Large intestine (tissue), 3 donors: ENCODE data around the gene VPS13D. TPM values are rescaled to one million over a fixed set of nuclear protein-coding genes. Genes with fewer than 3 reads are reported as not detected.
"Not testable (repeated sequence)": the region's sequence is repeated elsewhere in the genome, so short reads cannot be mapped to it uniquely, and the experiment has no call there.

Source experiments
- DNase-seq, 2 donors: peaks; one replicate each; pipeline versions ENCODE4 v3.0.0 to v3.0.0-alpha.2; 2013
- H3K27ac ChIP-seq: one replicate; pipeline ENCODE4 v1.5.1; 2013; ENCODE audit warnings: low read length
- H3K27me3 ChIP-seq: 2 replicates; pipeline ENCODE4 v1.6.1; 2013; ENCODE audit warnings: low read length; ENCODE audit not compliant: control insufficient read depth, insufficient read depth
- H3K36me3 ChIP-seq: 2 replicates; pipeline ENCODE4 v1.6.1; 2013; ENCODE audit warnings: low read length; ENCODE audit not compliant: control insufficient read depth, insufficient read depth
- H3K4me1 ChIP-seq: one replicate; pipeline ENCODE4 v1.6.1; 2013; ENCODE audit warnings: low read length; ENCODE audit not compliant: control insufficient read depth, insufficient read depth
- H3K4me3 ChIP-seq: one replicate; pipeline ENCODE4 v1.5.1; 2013; ENCODE audit warnings: low read length
- H3K9me3 ChIP-seq: one replicate; pipeline ENCODE4 v1.6.1; 2013; ENCODE audit warnings: mild to moderate bottlenecking, low read depth, low read length, moderate library complexity; ENCODE audit not compliant: control insufficient read depth
- WGBS: methylation state at CpG from one replicate; pipeline ENCODE4 v1.1.5; 2013; ENCODE audit warnings: low lambda C conversion rate; ENCODE audit not compliant: insufficient coverage; 5-methylcytosine and 5-hydroxymethylcytosine counted together
- polyA plus RNA-seq: library from polyadenylated mRNA; unstranded; fragments of 120-200 nt; gene quantifications from one replicate; pipeline ENCODE4 v1.2.1, GENCODE V29; 2013

VPS13D gene
- polyA plus RNA-seq, 1 donor: 20.7 TPM

GRCh38 chr1:12456081-12456480 lies 226.3 kb downstream of the VPS13D start:
- Histone ChIP-seq H3K36me3 (peaks cover 18% of the 10 kb centered on the region), H3K4me1 (peaks cover 33% of the 10 kb centered on the region)
- not testable (repeated sequence) for H3K27ac ChIP-seq, DNase-seq, H3K9me3 ChIP-seq, H3K4me3 ChIP-seq, H3K27me3 ChIP-seq
- no CpG with 5 or more reads among the region's 7 CpGs for WGBS

- H3K27ac ChIP-seq: no peak overlapping the region
- DNase-seq: no peak
- peaks cover 29% of the 10 kb centered on the region for H3K4me1 ChIP-seq
- H3K27me3 ChIP-seq: no peaks in the 10 kb centered on the region
- no peaks in the 10 kb centered on the region for H3K9me3 ChIP-seq
- WGBS: 100% methylated on average over 1 of the region's 1 CpG
- H3K36me3 ChIP-seq: peaks cover 18% of the 10 kb centered on the region
- H3K4me3 ChIP-seq: no peak overlapping the region
Observed at GRCh38 chr1:12456979-12457378, 227.1 kb downstream of the VPS13D start.

DNA sequence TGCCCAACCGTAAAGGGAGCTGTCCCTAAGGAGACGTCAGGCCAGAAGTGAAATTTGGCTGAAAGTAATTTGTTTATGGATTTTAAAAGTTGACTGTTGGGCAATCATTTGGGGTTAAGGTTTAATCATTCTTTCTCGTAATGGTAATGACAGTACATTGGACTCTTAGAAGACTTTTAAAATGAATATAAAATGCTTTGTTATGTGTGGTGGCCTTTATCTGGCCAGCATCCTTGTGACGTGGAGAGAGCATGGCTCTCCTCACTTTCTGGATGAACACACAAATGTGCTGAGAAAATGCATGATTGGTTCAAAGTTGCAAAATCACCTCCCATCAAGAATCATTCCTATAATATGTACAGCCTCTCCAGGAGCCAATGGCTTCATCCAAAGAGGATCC lies 227.9 kb downstream of the VPS13D start:
- Histone ChIP-seq H3K27me3 (no peaks in the 10 kb centered on the region), H3K36me3 (peaks cover 18% of the 10 kb centered on the region), H3K4me3 (no peak overlapping the region), H3K4me1 (peaks cover 25% of the 10 kb centered on the region), H3K27ac (no peak overlapping the region), H3K9me3 (no peaks in the 10 kb centered on the region)
- no peak for DNase-seq
- 40% methylated on average over 1 of the region's 4 CpGs for WGBS

GRCh38 chr1:12458571-12458970 lies 228.7 kb downstream of the VPS13D start:
- Histone ChIP-seq H3K27ac (no peak overlapping the region), H3K36me3 (peaks cover 21% of the 10 kb centered on the region), H3K27me3 (no peaks in the 10 kb centered on the region), H3K4me1 (peaks cover 18% of the 10 kb centered on the region), H3K4me3 (no peak overlapping the region), H3K9me3 (no peaks in the 10 kb centered on the region)
- no CpG with 5 or more reads among the region's 1 CpG for WGBS
- DNase-seq: no peak

DNA sequence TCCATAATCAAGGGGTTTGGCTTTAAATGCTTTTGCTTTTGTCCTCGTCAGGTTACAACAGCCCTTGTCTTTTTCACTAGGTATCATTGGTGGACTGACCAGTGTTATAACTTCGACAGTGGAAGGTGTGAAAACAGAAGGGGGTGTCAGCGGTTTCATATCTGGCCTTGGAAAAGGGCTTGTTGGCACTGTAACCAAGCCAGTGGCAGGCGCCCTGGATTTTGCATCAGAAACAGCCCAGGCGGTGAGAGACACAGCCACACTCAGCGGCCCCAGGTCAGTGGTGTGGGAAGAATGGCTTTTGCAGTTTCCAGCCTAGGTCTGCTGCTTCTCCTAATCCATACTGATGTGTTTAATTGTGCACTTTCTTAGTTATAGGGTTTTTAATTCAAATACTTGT lies 230.3 kb downstream of the VPS13D start:
- Histone ChIP-seq H3K4me3 (no peak overlapping the region), H3K27ac (no peak overlapping the region), H3K27me3 (no peaks in the 10 kb centered on the region), H3K4me1 (peaks cover 11% of the 10 kb centered on the region), H3K36me3 (peaks cover 21% of the 10 kb centered on the region), H3K9me3 (no peaks in the 10 kb centered on the region)
- DNase-seq: no peak
- WGBS: no CpG with 5 or more reads among the region's 6 CpGs

DNA sequence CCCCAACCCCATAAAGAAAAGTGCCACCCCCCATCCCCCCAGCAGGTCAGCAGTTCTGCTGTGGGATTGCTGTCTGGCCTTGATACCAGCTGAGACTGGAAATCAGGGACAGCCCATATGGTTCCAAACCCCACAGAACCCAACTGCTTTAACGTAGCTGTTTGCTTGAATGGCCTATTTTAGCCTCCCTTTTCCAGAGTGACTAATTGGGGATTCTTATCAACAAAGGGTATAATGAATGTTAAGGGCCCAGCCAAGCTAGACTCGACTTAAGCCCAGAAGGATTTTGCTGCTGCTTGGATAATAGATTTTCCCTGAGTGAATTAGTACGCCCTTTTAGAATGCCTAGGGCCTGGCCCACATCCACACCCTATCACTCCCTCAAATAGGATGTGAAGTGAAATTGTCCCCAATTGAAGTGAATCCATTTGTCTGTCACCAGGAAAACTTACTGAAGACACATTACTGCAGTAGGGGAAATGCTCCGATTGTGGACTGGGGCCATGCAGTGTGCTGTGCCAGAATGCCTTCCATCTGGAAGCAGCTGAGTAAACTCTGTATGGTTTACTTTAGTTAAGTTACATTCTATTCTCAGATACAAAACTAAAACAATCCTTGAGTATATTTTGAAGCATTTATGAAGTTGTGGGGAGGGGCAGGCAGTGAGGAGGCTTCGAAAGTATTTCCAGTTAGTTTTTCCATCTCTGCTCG lies 231.2 kb downstream of the VPS13D start:
- peaks cover 11% of the 10 kb centered on the region for H3K4me1 ChIP-seq
- 75% methylated on average over 2 of the region's 6 CpGs for WGBS
- no peaks in the 10 kb centered on the region for H3K27me3 ChIP-seq
- H3K4me3 ChIP-seq: no peak overlapping the region
- no peaks in the 10 kb centered on the region for H3K9me3 ChIP-seq
- DNase-seq: peak in 1 of 2 donors; percentile 42
- peak overlapping the region; percentile 18 for H3K27ac ChIP-seq
- H3K36me3 ChIP-seq: peaks cover 19% of the 10 kb centered on the region

- Histone ChIP-seq H3K4me3 (no peak overlapping the region), H3K27me3 (no peaks in the 10 kb centered on the region), H3K27ac (peak overlapping the region; percentile 18), H3K9me3 (no peaks in the 10 kb centered on the region), H3K36me3 (peaks cover 17% of the 10 kb centered on the region), H3K4me1 (peaks cover 11% of the 10 kb centered on the region)
- no CpG with 5 or more reads among the region's 2 CpGs for WGBS
- DNase-seq: no peak
Observed at GRCh38 chr1:12461754-12462153, 231.9 kb downstream of the VPS13D start.

- no peaks in the 10 kb centered on the region for H3K9me3 ChIP-seq
- no peaks in the 10 kb centered on the region for H3K27me3 ChIP-seq
- no peak overlapping the region for H3K27ac ChIP-seq
- no peak overlapping the region for H3K4me3 ChIP-seq
- WGBS: no CpG with 5 or more reads among the region's 4 CpGs
- DNase-seq: no peak
- H3K4me1 ChIP-seq: peaks cover 11% of the 10 kb centered on the region
- peaks cover 17% of the 10 kb centered on the region for H3K36me3 ChIP-seq
Observed at GRCh38 chr1:12462586-12462985, 232.8 kb downstream of the VPS13D start.

DNA sequence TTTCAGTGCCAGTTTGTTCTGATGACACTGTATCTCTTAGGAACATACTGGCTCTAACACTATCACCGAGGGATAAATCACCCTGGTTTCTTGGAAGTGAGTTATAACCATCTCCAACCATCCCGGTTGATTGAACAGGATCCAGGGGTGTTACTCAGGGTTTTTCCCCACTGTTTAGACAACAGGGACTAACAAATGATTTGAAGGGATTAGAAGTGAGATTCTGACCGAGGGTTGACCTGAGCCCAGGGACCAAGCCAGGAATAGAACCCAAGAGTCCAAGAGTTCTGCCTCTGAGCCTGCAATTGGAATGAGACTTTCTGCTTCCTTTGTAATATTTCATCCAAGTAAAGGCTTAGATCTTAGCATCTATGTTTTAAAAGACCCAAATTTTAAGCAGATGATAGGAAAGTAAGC lies 234.2 kb downstream of the VPS13D start:
- WGBS: no CpG with 5 or more reads among the region's 3 CpGs
- peak in 1 of 2 donors; percentile 24 for DNase-seq
- Histone ChIP-seq H3K27ac (peak overlapping the region; percentile 11), H3K4me1 (peaks cover 5% of the 10 kb centered on the region), H3K27me3 (no peaks in the 10 kb centered on the region), H3K36me3 (peaks cover 15% of the 10 kb centered on the region), H3K9me3 (no peaks in the 10 kb centered on the region), H3K4me3 (no peak overlapping the region)

GRCh38 chr1:12464598-12465056 lies 234.8 kb downstream of the VPS13D start:
- Histone ChIP-seq H3K36me3 (peaks cover 15% of the 10 kb centered on the region), H3K4me3 (no peak overlapping the region), H3K9me3 (no peaks in the 10 kb centered on the region), H3K27me3 (no peaks in the 10 kb centered on the region), H3K27ac (peak overlapping the region; percentile 11), H3K4me1 (peaks cover 9% of the 10 kb centered on the region)
- WGBS: no CpG with 5 or more reads among the region's 5 CpGs
- DNase-seq: peak in 1 of 2 donors; percentile 20

GRCh38 chr1:12465126-12465525 lies 235.3 kb downstream of the VPS13D start:
- no peak overlapping the region for H3K4me3 ChIP-seq
- DNase-seq: no peak
- H3K27ac ChIP-seq: no peak overlapping the region
- WGBS: 55% methylated on average over 2 of the region's 3 CpGs
- no peaks in the 10 kb centered on the region for H3K9me3 ChIP-seq
- peaks cover 14% of the 10 kb centered on the region for H3K4me1 ChIP-seq
- H3K36me3 ChIP-seq: peaks cover 12% of the 10 kb centered on the region
- H3K27me3 ChIP-seq: no peaks in the 10 kb centered on the region
